Tibial artery (tissue), 4 donors: ENCODE measurements around the gene RELN.

Experiments used
- DNase-seq, 2 donors: peaks; one replicate each; pipeline ENCODE4 v3.0.0-alpha.2; 2019
- H3K27ac ChIP-seq, 2 donors: fragments of 200-600 bp; sonication (generic) in 1 of 2; 1 replicate in 1 of 2; 2 replicates in 1 of 2; pipeline ENCODE4 v1.5.1; 2018 to 2019; ENCODE audit warnings: mild to moderate bottlenecking in 1 of 2
- H3K27me3 ChIP-seq, 2 donors: fragments of 200-600 bp; sonication (generic) in 1 of 2; one replicate each; pipeline versions ENCODE4 v1.5.1 to v1.6.0; 2016 to 2019
- H3K36me3 ChIP-seq, 3 donors: fragments of 200-600 bp; sonication (generic) in 2 of 3; one replicate each; pipeline ENCODE4 v1.5.1; 2016 to 2019; ENCODE audit warnings: mild to moderate bottlenecking in 2 of 3
- H3K4me1 ChIP-seq, 4 donors: fragments of 200-600 bp; sonication (generic) in 2 of 4; 1 replicate in 3 of 4; 2 replicates in 1 of 4; pipeline ENCODE4 v1.5.1; 2016 to 2019
- H3K4me3 ChIP-seq, 2 donors: fragments of 200-600 bp; sonication (generic) in 1 of 2; 1 replicate in 1 of 2; 2 replicates in 1 of 2; pipeline ENCODE4 v1.5.1; 2018 to 2019; ENCODE audit warnings: mild to moderate bottlenecking in 2 of 2
- H3K9me3 ChIP-seq, 3 donors: fragments of 200-600 bp; sonication (generic) in 1 of 3; one replicate each; pipeline ENCODE4 v1.5.1; 2016 to 2019
- CTCF ChIP-seq, 2 experiments: fragments of 200-600 bp in 1 of 2; fragments of 450-650 bp in 1 of 2; IDR thresholded peaks; one replicate each; pipeline ENCODE4 v1.5.1; 2017 to 2019; ENCODE audit warnings: antibody characterized with exemption in 2 of 2, mild to moderate bottlenecking in 1 of 2, moderate library complexity in 1 of 2
- intact Hi-C: fragments of 100-400 bp; cut with DNase I; formaldehyde crosslinking; loops from one replicate; pipeline ENCODE4 v1.15.0; 2023; ENCODE audit warnings: low total_unique reads

Gene RELN

GRCh38 chr7:104032486-104032885 lies 43.0 kb upstream of the RELN start:
- H3K4me3 ChIP-seq, result no peak overlapping the region
- no peaks in the 10 kb centered on the region for H3K4me1 ChIP-seq
- peaks cover 0 to 5% (median 0%) of the 10 kb centered on the region in 3 donors for H3K9me3 ChIP-seq
- no peaks in the 10 kb centered on the region for H3K36me3 ChIP-seq
- no peak for TF ChIP-seq CTCF (IDR thresholded peaks at IDR 0.05)
- H3K27me3 ChIP-seq, result no peaks in the 10 kb centered on the region
- H3K27ac ChIP-seq, result no peak overlapping the region
- intact Hi-C loops, result no loop called here
- DNase-seq, result no peak

GRCh38 chr7:104029765-104030164 lies 40.3 kb upstream of the RELN start:
- no peaks in the 10 kb centered on the region for H3K4me1 ChIP-seq
- H3K36me3 ChIP-seq, result no peaks in the 10 kb centered on the region
- peaks cover 0 to 2% (median 0%) of the 10 kb centered on the region in 3 donors for H3K9me3 ChIP-seq
- no peak overlapping the region for H3K4me3 ChIP-seq
- H3K27ac ChIP-seq, result no peak overlapping the region
- intact Hi-C loops, result no loop called here
- no peaks in the 10 kb centered on the region for H3K27me3 ChIP-seq
- DNase-seq, result no peak
- no peak for TF ChIP-seq CTCF (IDR thresholded peaks at IDR 0.05)

GRCh38 chr7:104024632-104025031 lies 35.2 kb upstream of the RELN start:
- TF ChIP-seq CTCF (IDR thresholded peaks at IDR 0.05), result no peak
- intact Hi-C loops, result no loop called here
- Histone ChIP-seq H3K27ac (no peak overlapping the region), H3K9me3 (no peaks in the 10 kb centered on the region), H3K36me3 (no peaks in the 10 kb centered on the region), H3K27me3 (no peaks in the 10 kb centered on the region), H3K4me1 (no peaks in the 10 kb centered on the region), H3K4me3 (no peak overlapping the region)
- no peak for DNase-seq

- no peak for DNase-seq
- no peaks in the 10 kb centered on the region for H3K36me3 ChIP-seq
- TF ChIP-seq CTCF (IDR thresholded peaks at IDR 0.05), result no peak
- no peak overlapping the region for H3K4me3 ChIP-seq
- no peak overlapping the region for H3K27ac ChIP-seq
- intact Hi-C loops, result no loop called here
- H3K9me3 ChIP-seq, result no peaks in the 10 kb centered on the region
- no peaks in the 10 kb centered on the region for H3K27me3 ChIP-seq
- H3K4me1 ChIP-seq, result no peaks in the 10 kb centered on the region
These were observed 33.6 kb upstream of the RELN start for GRCh38 chr7:104023100-104023499.

GRCh38 chr7:104018425-104018824 lies 29.0 kb upstream of the RELN start:
- DNase-seq, result no peak
- H3K9me3 ChIP-seq, result no peaks in the 10 kb centered on the region
- H3K36me3 ChIP-seq, result no peaks in the 10 kb centered on the region
- no peaks in the 10 kb centered on the region for H3K27me3 ChIP-seq
- TF ChIP-seq CTCF (IDR thresholded peaks at IDR 0.05), result no peak
- intact Hi-C loops, result no loop called here
- H3K27ac ChIP-seq, result no peak overlapping the region
- H3K4me1 ChIP-seq, result no peaks in the 10 kb centered on the region
- H3K4me3 ChIP-seq, result no peak overlapping the region

- intact Hi-C loops, result no loop called here
- DNase-seq, result no peak
- H3K9me3 ChIP-seq, result no peaks in the 10 kb centered on the region
- no peaks in the 10 kb centered on the region for H3K36me3 ChIP-seq
- H3K27ac ChIP-seq, result no peak overlapping the region
- H3K4me1 ChIP-seq, result no peaks in the 10 kb centered on the region
- H3K4me3 ChIP-seq, result no peak overlapping the region
- no peak for TF ChIP-seq CTCF (IDR thresholded peaks at IDR 0.05)
- H3K27me3 ChIP-seq, result no peaks in the 10 kb centered on the region
These were observed 27.5 kb upstream of the RELN start for GRCh38 chr7:104017001-104017400.
